ENCODE results near the gene TOP1. TPM values are rescaled to one million over a fixed set of nuclear protein-coding genes. Genes with fewer than 3 reads are reported as not detected.

TOP1 gene
- total RNA-seq, 1 donor from 2014 or later, result 118 TPM

DNA sequence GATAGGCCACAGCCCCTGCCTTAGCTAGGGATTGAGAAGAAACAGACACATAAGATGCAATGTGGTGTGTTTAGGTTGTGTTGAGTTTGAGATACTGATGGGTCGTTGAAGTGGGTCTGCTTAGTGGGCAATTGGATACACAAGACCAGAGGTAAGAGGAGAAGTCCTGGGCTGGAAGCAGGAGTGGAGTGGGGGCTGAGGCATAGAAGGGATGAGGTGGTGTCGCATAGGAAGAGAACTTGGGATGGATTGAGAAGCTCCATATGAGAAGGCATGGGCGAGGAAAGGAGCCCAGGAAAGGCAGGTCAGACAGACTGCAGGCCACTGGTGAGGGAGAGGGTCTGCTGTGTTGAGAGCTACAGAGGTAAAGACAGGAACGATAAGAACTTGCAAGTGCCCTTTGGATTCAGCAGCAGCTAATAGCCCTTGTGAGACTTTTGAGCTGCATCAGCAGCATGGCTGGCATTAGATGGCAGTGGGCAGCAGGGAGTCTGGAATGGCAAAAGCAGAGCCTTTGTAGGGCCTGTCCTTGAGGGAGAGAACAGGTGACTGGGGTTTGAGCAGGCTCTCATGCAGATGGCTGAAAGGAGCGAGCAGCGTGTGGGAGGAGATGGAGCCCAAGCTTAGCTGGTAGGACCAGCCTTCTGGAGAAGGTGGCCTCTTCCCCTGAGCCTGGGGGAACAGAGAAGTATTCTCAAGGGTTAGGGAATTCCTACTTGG, 141.9 kb downstream of the TOP1 start:
- intact Hi-C loops (cut with micrococcal nuclease), result loop anchor here (5.0 kb wide), 1 partner anchor 33 kb away; the partner anchor contains the start of gene PLCG1
- Mint-ChIP-seq H3K27ac (no peak overlapping the region), H3K36me3 (ENCODE audit: low read depth) (peaks cover 84% of the 10 kb centered on the region), H3K27me3 (ENCODE audit: low read depth) (no peaks in the 10 kb centered on the region), H3K4me3 (ENCODE audit: low read depth) (no peak overlapping the region), H3K9me3 (no peaks in the 10 kb centered on the region), H3K4me1 (ENCODE audit: low read depth) (peaks cover 16% of the 10 kb centered on the region)
- DNase-seq (ENCODE audit: low spot score), result no peak

DNA sequence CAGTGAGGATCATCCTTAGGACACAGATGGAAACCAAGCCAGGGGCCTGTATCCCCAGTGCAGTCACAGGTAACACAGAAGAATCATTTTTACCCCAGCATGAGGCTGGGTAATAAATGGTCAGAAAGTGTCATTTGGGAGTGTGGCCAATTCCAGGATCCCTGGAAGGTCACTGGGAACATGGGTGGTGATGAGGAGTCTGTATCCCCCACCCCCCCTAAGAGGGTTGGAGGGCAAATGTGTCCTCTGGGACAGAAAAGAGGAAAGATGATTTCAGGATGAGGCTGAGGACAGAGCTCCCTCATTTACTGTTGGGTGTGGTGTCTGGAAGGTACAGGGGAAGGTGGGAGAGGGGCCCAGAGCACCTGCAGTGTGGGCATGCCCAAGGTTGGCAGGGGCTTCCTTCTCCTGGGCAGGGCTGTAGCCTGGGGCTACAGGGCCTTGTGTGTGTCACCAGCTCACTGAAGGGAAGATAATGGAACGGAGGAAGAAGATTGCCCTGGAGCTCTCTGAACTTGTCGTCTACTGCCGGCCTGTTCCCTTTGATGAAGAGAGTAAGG, 143.2 kb downstream of the TOP1 start:
- Mint-ChIP-seq H3K27me3 (ENCODE audit: low read depth) (no peaks in the 10 kb centered on the region), H3K9me3 (no peaks in the 10 kb centered on the region), H3K36me3 (ENCODE audit: low read depth) (peaks cover 80% of the 10 kb centered on the region), H3K27ac (peak overlapping the region; percentile 19), H3K4me3 (ENCODE audit: low read depth) (no peak overlapping the region), H3K4me1 (ENCODE audit: low read depth) (peaks cover 10% of the 10 kb centered on the region)
- intact Hi-C loops (cut with micrococcal nuclease), result loop anchor here (2.0 to 5.0 kb wide), 2 partner anchors 35 to 169 kb away; partner anchors contain the start of genes LPIN3 and PLCG1
- DNase-seq (ENCODE audit: low spot score), result no peak

DNA sequence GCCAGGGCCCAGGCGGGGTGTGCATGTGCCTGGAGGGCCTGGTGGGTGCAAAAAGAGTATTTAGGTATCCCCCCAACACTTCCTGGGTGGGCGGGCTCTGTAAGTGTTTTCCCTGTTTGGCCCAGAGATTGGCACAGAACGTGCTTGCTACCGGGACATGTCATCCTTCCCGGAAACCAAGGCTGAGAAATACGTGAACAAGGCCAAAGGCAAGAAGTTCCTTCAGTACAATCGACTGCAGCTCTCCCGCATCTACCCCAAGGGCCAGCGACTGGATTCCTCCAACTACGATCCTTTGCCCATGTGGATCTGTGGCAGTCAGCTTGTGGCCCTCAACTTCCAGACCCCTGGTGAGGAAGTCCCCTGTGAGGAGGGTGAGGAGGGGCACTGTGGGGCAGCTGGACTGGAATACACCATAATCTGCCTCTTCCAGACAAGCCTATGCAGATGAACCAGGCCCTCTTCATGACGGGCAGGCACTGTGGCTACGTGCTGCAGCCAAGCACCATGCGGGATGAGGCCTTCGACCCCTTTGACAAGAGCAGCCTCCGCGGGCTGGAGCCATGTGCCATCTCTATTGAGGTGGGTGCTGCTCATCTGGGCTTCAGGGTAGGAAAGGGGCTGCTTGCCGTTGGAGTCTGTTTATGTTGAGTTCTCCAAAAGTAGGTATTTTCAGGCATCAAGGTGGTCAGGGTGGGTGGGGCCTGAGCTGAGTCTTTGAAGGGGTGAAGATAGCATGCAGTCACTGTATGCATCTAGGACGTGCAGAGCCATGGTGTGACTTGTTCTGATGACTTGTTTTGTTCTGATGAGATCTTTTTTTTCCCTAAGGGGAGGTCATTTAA, 143.9 kb downstream of the TOP1 start:
- H3K36me3 Mint-ChIP-seq (ENCODE audit: low read depth), result peaks cover 73% of the 10 kb centered on the region
- no peaks in the 10 kb centered on the region for H3K9me3 Mint-ChIP-seq
- no peak for DNase-seq (ENCODE audit: low spot score)
- H3K27ac Mint-ChIP-seq, result no peak overlapping the region
- H3K4me1 Mint-ChIP-seq (ENCODE audit: low read depth), result peaks cover 3% of the 10 kb centered on the region
- no peak overlapping the region for H3K4me3 Mint-ChIP-seq (ENCODE audit: low read depth)
- no peaks in the 10 kb centered on the region for H3K27me3 Mint-ChIP-seq (ENCODE audit: low read depth)
- intact Hi-C loops (cut with micrococcal nuclease), result loop anchor here (1.0 to 5.0 kb wide), 3 partner anchors 35 to 168 kb away; partner anchors contain the start of genes LPIN3 and PLCG1

DNA sequence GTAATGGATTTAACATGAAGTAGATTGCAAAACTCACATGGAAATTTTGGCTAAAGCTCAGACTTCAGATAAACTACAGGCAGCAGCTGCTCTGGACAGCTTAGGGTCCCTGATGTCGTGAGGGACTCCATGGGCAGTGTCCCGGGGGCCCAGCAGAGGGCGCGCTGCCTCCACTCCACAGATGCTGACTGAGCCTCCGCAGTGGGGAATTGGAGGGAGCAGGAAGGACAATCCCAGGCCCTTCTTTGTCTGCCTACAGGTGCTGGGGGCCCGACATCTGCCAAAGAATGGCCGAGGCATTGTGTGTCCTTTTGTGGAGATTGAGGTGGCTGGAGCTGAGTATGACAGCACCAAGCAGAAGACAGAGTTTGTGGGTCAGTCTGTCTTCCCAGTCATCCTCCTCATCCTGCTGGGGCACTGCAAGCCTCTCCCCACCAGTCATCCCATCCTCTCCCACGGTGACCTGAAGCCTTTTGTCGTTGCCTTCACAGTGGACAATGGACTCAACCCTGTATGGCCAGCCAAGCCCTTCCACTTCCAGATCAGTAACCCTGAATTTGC, 144.6 kb downstream of the TOP1 start:
- Mint-ChIP-seq H3K9me3 (no peaks in the 10 kb centered on the region), H3K27ac (no peak overlapping the region), H3K4me3 (ENCODE audit: low read depth) (no peak overlapping the region), H3K27me3 (ENCODE audit: low read depth) (no peaks in the 10 kb centered on the region), H3K4me1 (ENCODE audit: low read depth) (peaks cover 2% of the 10 kb centered on the region), H3K36me3 (ENCODE audit: low read depth) (peaks cover 76% of the 10 kb centered on the region)
- intact Hi-C loops (cut with micrococcal nuclease), result loop anchor here (1.0 to 5.0 kb wide), 3 partner anchors 36 to 168 kb away; partner anchors contain the start of genes LPIN3 and PLCG1
- no peak for DNase-seq (ENCODE audit: low spot score)

DNA sequence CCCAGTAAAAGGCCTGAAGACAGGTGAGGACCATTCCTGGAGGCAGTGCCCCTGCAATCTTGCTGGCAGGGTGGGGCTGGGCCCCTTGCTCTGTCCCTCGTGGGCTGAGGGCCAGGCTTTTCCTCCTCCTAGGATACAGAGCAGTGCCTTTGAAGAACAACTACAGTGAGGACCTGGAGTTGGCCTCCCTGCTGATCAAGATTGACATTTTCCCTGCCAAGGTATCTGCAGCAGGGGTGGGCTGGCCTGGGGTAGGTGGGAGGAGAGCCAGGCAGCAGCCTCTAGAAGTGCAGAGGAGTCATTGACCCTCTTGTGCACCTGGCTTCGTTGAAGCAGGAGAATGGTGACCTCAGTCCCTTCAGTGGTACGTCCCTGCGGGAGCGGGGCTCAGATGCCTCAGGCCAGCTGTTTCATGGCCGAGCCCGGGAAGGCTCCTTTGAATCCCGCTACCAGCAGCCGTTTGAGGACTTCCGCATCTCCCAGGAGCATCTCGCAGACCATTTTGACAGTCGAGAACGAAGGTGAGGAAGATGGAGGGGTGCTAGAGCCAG, 145.2 kb downstream of the TOP1 start:
- intact Hi-C loops (cut with micrococcal nuclease), result loop anchor here (1.0 to 5.0 kb wide), 3 partner anchors 37 to 167 kb away; partner anchors contain the start of genes LPIN3 and PLCG1
- no peaks in the 10 kb centered on the region for H3K9me3 Mint-ChIP-seq
- H3K36me3 Mint-ChIP-seq (ENCODE audit: low read depth), result peaks cover 73% of the 10 kb centered on the region
- H3K27ac Mint-ChIP-seq, result no peak overlapping the region
- no peaks in the 10 kb centered on the region for H3K27me3 Mint-ChIP-seq (ENCODE audit: low read depth)
- no peak overlapping the region for H3K4me3 Mint-ChIP-seq (ENCODE audit: low read depth)
- DNase-seq (ENCODE audit: low spot score), result no peak
- peaks cover 2% of the 10 kb centered on the region for H3K4me1 Mint-ChIP-seq (ENCODE audit: low read depth)

Other genes starting within 250 kb of the TOP1 start
- 174 and 187 TPM in 2 replicates for gene PLCG1, start 108.7 kb downstream of the TOP1 start, total RNA-seq

Measured in activated T-helper 2 cell treated with anti-CD3 and anti-CD28 coated beads, Interferon-gamma antibody, Interleukin-2, Interleukin-4, amounts not matched to agents 10 μg/mL and 5 μg/mL and 100 μg/mL, durations not matched to agents 14 hours and 24 hours and 36 hours (primary cell).